ENCODE results near the gene ANGEL1.
A peak's percentile ranks its signal among the peaks of the same experiment; 100 is the strongest.

The ANGEL1 gene

GRCh38 chr14:76763096-76764041, 49.3 kb downstream of the ANGEL1 start:
- DNase-seq (ENCODE audit: insufficient read length, low spot score) (peak; percentile 8), FAIRE-seq (peak; percentile 48)
- no peak for TF ChIP-seq CTCF (IDR thresholded peaks at IDR 0.05; ENCODE audit: insufficient read depth, missing control alignments)

- no peak for TF ChIP-seq CTCF (IDR thresholded peaks at IDR 0.05; ENCODE audit: insufficient read depth, missing control alignments)
- FAIRE-seq (no peak), DNase-seq (ENCODE audit: insufficient read length, low spot score) (peak; percentile 50)
Observed at GRCh38 chr14:76762411-76763095, 50.1 kb downstream of the ANGEL1 start.

GRCh38 chr14:76761960-76762410, 50.7 kb downstream of the ANGEL1 start:
- no peak for TF ChIP-seq CTCF (IDR thresholded peaks at IDR 0.05; ENCODE audit: insufficient read depth, missing control alignments)
- FAIRE-seq (no peak), DNase-seq (ENCODE audit: insufficient read length, low spot score) (peak; percentile 37)

- DNase-seq (ENCODE audit: insufficient read length, low spot score) (peak; percentile 96), FAIRE-seq (no peak)
- no peak for TF ChIP-seq CTCF (IDR thresholded peaks at IDR 0.05; ENCODE audit: insufficient read depth, missing control alignments)
Observed at GRCh38 chr14:76761136-76761959, 51.3 kb downstream of the ANGEL1 start, which contains the start of gene VASH1. Gene VASH1 (plus strand): TSS chr14:76761468. CDS start chr14:76762822, 1,354 bp downstream.

GRCh38 chr14:76760331-76761135, 52.1 kb downstream of the ANGEL1 start:
- FAIRE-seq (no peak), DNase-seq (ENCODE audit: insufficient read length, low spot score) (peak; percentile 15)
- TF ChIP-seq CTCF (IDR thresholded peaks at IDR 0.05; ENCODE audit: insufficient read depth, missing control alignments): no peak

- DNase-seq (ENCODE audit: insufficient read length, low spot score): no peak
- TF ChIP-seq CTCF (IDR thresholded peaks at IDR 0.05; ENCODE audit: insufficient read depth, missing control alignments): no peak
- FAIRE-seq: no peak
Observed at GRCh38 chr14:76759589-76759988, 53.1 kb downstream of the ANGEL1 start.
